ENCODE data around the gene ALPI.
A peak's percentile ranks its signal among the peaks of the same experiment; 100 is the strongest.

The ALPI gene

DNA sequence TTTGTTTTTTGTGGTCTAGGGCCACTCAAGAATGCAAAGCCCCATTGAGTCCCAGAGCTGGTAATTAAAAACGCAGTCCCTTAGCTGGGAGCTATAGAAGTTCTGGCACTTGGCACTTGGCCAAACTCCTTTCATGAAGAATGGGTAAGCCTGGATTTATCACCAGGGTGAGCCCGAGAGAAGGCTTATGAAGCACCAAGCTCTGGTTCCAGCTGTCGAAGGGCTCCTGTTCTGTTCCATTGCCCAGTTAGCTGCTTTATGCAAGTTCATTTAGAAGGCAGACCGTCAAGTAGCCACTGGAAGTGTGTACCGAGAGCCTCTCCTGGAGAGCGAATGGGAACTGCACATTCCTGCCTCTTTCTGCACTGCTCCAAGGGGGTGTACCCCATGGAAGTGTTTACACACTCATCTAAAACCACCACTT lies 17.5 kb downstream of the ALPI start:
- TF ChIP-seq CTCF (IDR thresholded peaks at IDR 0.05; ENCODE audit: low read depth, low read length): peak; percentile 9; the same call in 1 of the 2 replicates
- Histone ChIP-seq H3K4me3 (ENCODE audit: low read depth, low read length) (no peak overlapping the region), H3K4me1 (peaks cover 4% of the 10 kb centered on the region; the same call in 1 of the 2 replicates), H3K27me3 (peaks cover 51% of the 10 kb centered on the region), H3K36me3 (no peaks in the 10 kb centered on the region), H3K9me3 (no peaks in the 10 kb centered on the region)
- peak; percentile 84 for DNase-seq

GRCh38 chr2:232476045-232476444 lies 20.1 kb downstream of the ALPI start:
- Histone ChIP-seq H3K36me3 (no peaks in the 10 kb centered on the region), H3K4me3 (ENCODE audit: low read depth, low read length) (no peak overlapping the region), H3K4me1 (peaks cover 4% of the 10 kb centered on the region; the same call in 1 of the 2 replicates), H3K9me3 (no peaks in the 10 kb centered on the region), H3K27me3 (peaks cover 39% of the 10 kb centered on the region)
- DNase-seq: no peak
- TF ChIP-seq CTCF (IDR thresholded peaks at IDR 0.05; ENCODE audit: low read depth, low read length): no peak

- no peak for TF ChIP-seq CTCF (IDR thresholded peaks at IDR 0.05; ENCODE audit: low read depth, low read length)
- peaks cover 34% of the 10 kb centered on the region for H3K27me3 ChIP-seq
- no peaks in the 10 kb centered on the region for H3K9me3 ChIP-seq
- no peaks in the 10 kb centered on the region for H3K36me3 ChIP-seq
- no peak overlapping the region for H3K4me3 ChIP-seq (ENCODE audit: low read depth, low read length)
- DNase-seq: no peak
- peaks cover 4% of the 10 kb centered on the region; the same call in 1 of the 2 replicates for H3K4me1 ChIP-seq
These were observed 20.8 kb downstream of the ALPI start for GRCh38 chr2:232476791-232477190.

- peaks cover 25% of the 10 kb centered on the region for H3K27me3 ChIP-seq
These were observed 22.0 kb downstream of the ALPI start for GRCh38 chr2:232477751-232478510.

DNA sequence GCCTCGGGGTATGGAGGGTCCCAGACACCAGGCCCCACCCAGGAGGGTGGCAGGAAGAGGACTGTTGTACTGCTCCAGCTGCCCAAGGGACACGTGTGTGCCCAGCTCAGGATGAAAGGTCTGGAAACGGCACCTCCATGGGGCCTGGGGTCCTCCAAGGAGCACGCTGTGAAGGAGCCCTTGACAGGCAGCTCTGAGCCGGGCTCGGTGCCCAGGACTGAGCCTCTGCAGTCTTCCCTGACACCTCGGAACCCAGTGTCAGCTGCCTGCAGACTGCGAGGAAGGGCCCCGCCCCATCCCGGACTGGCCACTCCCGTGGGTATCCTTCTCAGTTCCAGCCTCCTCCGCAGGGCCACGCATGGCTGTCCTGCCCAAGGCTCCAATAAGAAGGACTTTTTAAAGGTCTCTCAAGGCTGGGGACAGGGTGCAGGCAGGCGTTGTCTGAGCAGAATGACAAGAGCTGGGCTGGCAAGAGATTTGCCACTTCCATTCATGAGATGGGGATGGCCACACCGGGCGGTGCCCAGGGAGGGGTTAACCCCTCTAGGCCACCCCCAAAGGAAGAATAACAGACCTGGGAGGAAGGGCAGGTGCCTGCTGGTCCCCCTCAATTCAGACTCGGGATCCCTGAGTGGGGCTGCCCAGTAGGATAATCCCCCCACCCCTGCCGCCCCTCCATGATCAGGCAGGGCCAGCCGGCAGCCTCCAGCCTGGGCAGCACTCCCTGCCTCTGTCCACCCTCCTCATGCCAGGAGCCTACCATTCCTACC lies 22.8 kb downstream of the ALPI start:
- Histone ChIP-seq H3K9me3 (no peaks in the 10 kb centered on the region), H3K4me3 (ENCODE audit: low read depth, low read length) (no peak overlapping the region)
- DNase-seq: peak; percentile 9

More at GRCh38 chr2:232477751-232478510, 22.0 kb downstream of the ALPI start:
- H3K36me3 ChIP-seq: no peaks in the 10 kb centered on the region
- peaks cover 4% of the 10 kb centered on the region; the same call in 1 of the 2 replicates for H3K4me1 ChIP-seq
- TF ChIP-seq CTCF (IDR thresholded peaks at IDR 0.05; ENCODE audit: low read depth, low read length): no peak
- no peaks in the 10 kb centered on the region for H3K9me3 ChIP-seq
- DNase-seq: peak; percentile 4
- no peak overlapping the region for H3K4me3 ChIP-seq (ENCODE audit: low read depth, low read length)

More for the DNA sequence above, 22.8 kb downstream of the ALPI start:
- no peaks in the 10 kb centered on the region for H3K36me3 ChIP-seq
- H3K27me3 ChIP-seq: peaks cover 18% of the 10 kb centered on the region
- TF ChIP-seq CTCF (IDR thresholded peaks at IDR 0.05; ENCODE audit: low read depth, low read length): no peak
- H3K4me1 ChIP-seq: no peaks in the 10 kb centered on the region; the same call in 1 of the 2 replicates

All from BE2C (cell line).